Neural cell (in vitro differentiated cells): ENCODE data around the gene GTPBP1. TPM values are rescaled to one million over a fixed set of nuclear protein-coding genes. Genes with fewer than 3 reads are reported as not detected.

Experiments
- H2AFZ ChIP-seq: fragments of 200-600, 300-800 bp; sonication (generic), shearing (Covaris generic); 2 replicates; pipeline ENCODE4 v1.6.0; 2014; ENCODE audit warnings: low read depth, mild to moderate bottlenecking, antibody characterized with exemption, low read length, moderate library complexity
- H3F3A ChIP-seq: fragments of 200-600 bp; shearing (Covaris generic); 2 replicates; pipeline ENCODE4 v1.6.1; 2016; ENCODE audit warnings: mild to moderate bottlenecking, moderate library complexity, mixed read lengths, antibody characterized with exemption, low read length; ENCODE audit not compliant: insufficient read depth, poor library complexity, severe bottlenecking
- H3K27ac ChIP-seq: fragments of 200-600, 300-800 bp; sonication (generic), shearing (Covaris generic); 2 replicates; pipeline ENCODE4 v1.5.1; 2014; ENCODE audit warnings: mild to moderate bottlenecking, low read length, moderate library complexity
- H3K27me3 ChIP-seq: fragments of 300-800, 200-600 bp; sonication (generic), shearing (Covaris generic); 2 replicates; pipeline ENCODE4 v1.6.0; 2014; ENCODE audit warnings: mild to moderate bottlenecking, low read depth, low read length, moderate library complexity; ENCODE audit not compliant: insufficient read depth
- H3K36me3 ChIP-seq: fragments of 300-800, 200-600 bp; sonication (generic), shearing (Covaris generic); 2 replicates; pipeline ENCODE4 v1.5.1; 2014; ENCODE audit warnings: mild to moderate bottlenecking, antibody characterized with exemption, low read length, moderate library complexity; ENCODE audit not compliant: insufficient read depth
- H3K4me2 ChIP-seq: fragments of 300-800, 200-600 bp; sonication (generic), shearing (Covaris generic); 2 replicates; pipeline ENCODE4 v1.6.0; 2014; ENCODE audit warnings: mild to moderate bottlenecking, low read length
- H3K4me3 ChIP-seq: fragments of 300-800, 200-600 bp; sonication (generic), shearing (Covaris generic); 2 replicates; pipeline ENCODE4 v1.5.1; 2014; ENCODE audit warnings: mild to moderate bottlenecking, low read length, moderate library complexity
- H3K79me2 ChIP-seq: fragments of 200-600 bp; shearing (Covaris generic); replicated peaks from 2 replicates; pipeline ENCODE4 v1.6.0; 2014; ENCODE audit warnings: mild to moderate bottlenecking, low read length, moderate library complexity; ENCODE audit not compliant: insufficient read depth
- H3K9ac ChIP-seq: fragments of 300-800, 200-600 bp; sonication (generic), shearing (Covaris generic); 2 replicates; pipeline ENCODE4 v1.6.1; 2016; ENCODE audit warnings: mild to moderate bottlenecking, low read length, mixed read lengths
- H3K9me2 ChIP-seq: fragments of 200-600 bp; shearing (Covaris generic); 2 replicates; pipeline ENCODE4 v1.6.1; 2016; ENCODE audit warnings: mild to moderate bottlenecking, low read length, mixed read lengths; ENCODE audit not compliant: insufficient read depth
- H3K9me3 ChIP-seq: fragments of 200-600, 300-800 bp; sonication (generic), shearing (Covaris generic); 2 replicates; pipeline ENCODE4 v1.6.1; 2016; ENCODE audit warnings: mild to moderate bottlenecking, mixed run types, low read length, moderate library complexity, mixed read lengths
- H4K20me1 ChIP-seq: fragments of 200-600 bp; shearing (Covaris generic); 2 replicates; pipeline ENCODE4 v1.6.1; 2016; ENCODE audit warnings: mild to moderate bottlenecking, mixed run types; ENCODE audit not compliant: insufficient read depth
- EP300 ChIP-seq: fragments of 450-650 bp; conservative IDR thresholded peaks from 2 replicates; pipeline ENCODE4 v1.6.1; 2014; ENCODE audit warnings: antibody characterized with exemption, mild to moderate bottlenecking, moderate library complexity; ENCODE audit not compliant: poor library complexity, severe bottlenecking
- EZH2 ChIP-seq: fragments of 200-600, 300-800 bp; shearing (Covaris generic), sonication (generic); IDR thresholded peaks from 2 replicates; pipeline ENCODE4 v1.6.1; 2014; ENCODE audit warnings: antibody characterized with exemption, low read length, borderline replicate concordance, mild to moderate bottlenecking; ENCODE audit not compliant: insufficient read depth, poor library complexity, severe bottlenecking
- MXI1 ChIP-seq: fragments of 450-650 bp; conservative IDR thresholded peaks from 2 replicates; pipeline ENCODE4 v1.6.1; 2014; ENCODE audit warnings: antibody characterized with exemption, mild to moderate bottlenecking; ENCODE audit not compliant: poor library complexity, severe bottlenecking
- POLR2AphosphoS5 ChIP-seq: IDR thresholded peaks from 2 replicates; pipeline ENCODE4 v1.6.1; 2012
- RAD21 ChIP-seq: fragments of 450-650 bp; conservative IDR thresholded peaks from 2 replicates; pipeline ENCODE4 v1.6.1; 2014; ENCODE audit warnings: antibody characterized with exemption, mild to moderate bottlenecking, moderate library complexity
- SMC3 ChIP-seq: fragments of 450-650 bp; conservative IDR thresholded peaks from 2 replicates; pipeline ENCODE4 v1.6.1; 2014; ENCODE audit warnings: antibody characterized with exemption, mild to moderate bottlenecking, moderate library complexity; ENCODE audit not compliant: poor library complexity
- TAF1 ChIP-seq: IDR thresholded peaks from 2 replicates; pipeline ENCODE4 v1.6.1; 2012; ENCODE audit warnings: low read depth
- polyA plus RNA-seq: library from polyadenylated mRNA; depleted of rRNA; stranded (reverse); fragments of >200 nt; gene quantifications from 2 replicates; pipeline ENCODE4 v1.2.3, GENCODE V29; 2014
- TF ChIP-seq, protein P1 (sequence below): IDR thresholded peaks from 2 replicates; pipeline ENCODE4 v1.6.1; 2012; ENCODE audit warnings: borderline replicate concordance
- TF ChIP-seq, protein P2 (sequence below): fragments of 450-650 bp; IDR thresholded peaks from 2 replicates; pipeline ENCODE4 v1.5.1; 2014; ENCODE audit warnings: antibody characterized with exemption, mild to moderate bottlenecking, moderate library complexity; ENCODE audit not compliant: poor library complexity, severe bottlenecking

Gene GTPBP1
- polyA plus RNA-seq, 1 donor from 2014 or later: 31.9 TPM

DNA sequence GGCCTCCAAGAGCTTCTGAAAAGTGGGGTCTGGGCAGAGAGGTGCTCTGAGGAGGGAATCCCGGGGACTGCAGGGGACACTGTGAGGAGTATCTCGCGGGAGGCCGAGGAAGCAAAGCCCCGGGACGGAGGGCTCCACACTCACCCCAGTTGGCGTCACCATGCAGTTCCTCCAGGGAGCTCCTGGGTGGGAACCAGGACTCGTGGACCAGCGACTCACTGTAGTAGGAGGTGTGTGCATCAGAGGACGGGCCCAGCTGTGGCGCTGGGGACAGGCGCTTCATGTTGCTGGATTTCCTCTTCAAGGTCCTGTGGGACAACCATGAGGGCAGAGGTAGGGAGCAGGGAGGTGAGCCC is 45.3 kb downstream of the GTPBP1 start:
- Histone ChIP-seq H3K27ac (no peak overlapping the region), H3K4me2 (no peak overlapping the region), H3K79me2 (peaks cover 25% of the 10 kb centered on the region), H3F3A (no peaks in the 10 kb centered on the region), H3K27me3 (no peaks in the 10 kb centered on the region), H3K9ac (no peak overlapping the region), H3K36me3 (no peaks in the 10 kb centered on the region), H3K9me3 (no peaks in the 10 kb centered on the region), H3K4me3 (no peak overlapping the region), H2AFZ (no peak overlapping the region), H3K9me2 (no peaks in the 10 kb centered on the region), H4K20me1 (no peaks in the 10 kb centered on the region)
- TF ChIP-seq RAD21 (no peak), POLR2AphosphoS5 (no peak), EP300 (no peak), TAF1 (no peak), MXI1 (no peak), EZH2 (no peak), SMC3 (no peak)
- TF ChIP-seq, protein P1, sequence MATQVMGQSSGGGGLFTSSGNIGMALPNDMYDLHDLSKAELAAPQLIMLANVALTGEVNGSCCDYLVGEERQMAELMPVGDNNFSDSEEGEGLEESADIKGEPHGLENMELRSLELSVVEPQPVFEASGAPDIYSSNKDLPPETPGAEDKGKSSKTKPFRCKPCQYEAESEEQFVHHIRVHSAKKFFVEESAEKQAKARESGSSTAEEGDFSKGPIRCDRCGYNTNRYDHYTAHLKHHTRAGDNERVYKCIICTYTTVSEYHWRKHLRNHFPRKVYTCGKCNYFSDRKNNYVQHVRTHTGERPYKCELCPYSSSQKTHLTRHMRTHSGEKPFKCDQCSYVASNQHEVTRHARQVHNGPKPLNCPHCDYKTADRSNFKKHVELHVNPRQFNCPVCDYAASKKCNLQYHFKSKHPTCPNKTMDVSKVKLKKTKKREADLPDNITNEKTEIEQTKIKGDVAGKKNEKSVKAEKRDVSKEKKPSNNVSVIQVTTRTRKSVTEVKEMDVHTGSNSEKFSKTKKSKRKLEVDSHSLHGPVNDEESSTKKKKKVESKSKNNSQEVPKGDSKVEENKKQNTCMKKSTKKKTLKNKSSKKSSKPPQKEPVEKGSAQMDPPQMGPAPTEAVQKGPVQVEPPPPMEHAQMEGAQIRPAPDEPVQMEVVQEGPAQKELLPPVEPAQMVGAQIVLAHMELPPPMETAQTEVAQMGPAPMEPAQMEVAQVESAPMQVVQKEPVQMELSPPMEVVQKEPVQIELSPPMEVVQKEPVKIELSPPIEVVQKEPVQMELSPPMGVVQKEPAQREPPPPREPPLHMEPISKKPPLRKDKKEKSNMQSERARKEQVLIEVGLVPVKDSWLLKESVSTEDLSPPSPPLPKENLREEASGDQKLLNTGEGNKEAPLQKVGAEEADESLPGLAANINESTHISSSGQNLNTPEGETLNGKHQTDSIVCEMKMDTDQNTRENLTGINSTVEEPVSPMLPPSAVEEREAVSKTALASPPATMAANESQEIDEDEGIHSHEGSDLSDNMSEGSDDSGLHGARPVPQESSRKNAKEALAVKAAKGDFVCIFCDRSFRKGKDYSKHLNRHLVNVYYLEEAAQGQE: no peak
- TF ChIP-seq, protein P2, sequence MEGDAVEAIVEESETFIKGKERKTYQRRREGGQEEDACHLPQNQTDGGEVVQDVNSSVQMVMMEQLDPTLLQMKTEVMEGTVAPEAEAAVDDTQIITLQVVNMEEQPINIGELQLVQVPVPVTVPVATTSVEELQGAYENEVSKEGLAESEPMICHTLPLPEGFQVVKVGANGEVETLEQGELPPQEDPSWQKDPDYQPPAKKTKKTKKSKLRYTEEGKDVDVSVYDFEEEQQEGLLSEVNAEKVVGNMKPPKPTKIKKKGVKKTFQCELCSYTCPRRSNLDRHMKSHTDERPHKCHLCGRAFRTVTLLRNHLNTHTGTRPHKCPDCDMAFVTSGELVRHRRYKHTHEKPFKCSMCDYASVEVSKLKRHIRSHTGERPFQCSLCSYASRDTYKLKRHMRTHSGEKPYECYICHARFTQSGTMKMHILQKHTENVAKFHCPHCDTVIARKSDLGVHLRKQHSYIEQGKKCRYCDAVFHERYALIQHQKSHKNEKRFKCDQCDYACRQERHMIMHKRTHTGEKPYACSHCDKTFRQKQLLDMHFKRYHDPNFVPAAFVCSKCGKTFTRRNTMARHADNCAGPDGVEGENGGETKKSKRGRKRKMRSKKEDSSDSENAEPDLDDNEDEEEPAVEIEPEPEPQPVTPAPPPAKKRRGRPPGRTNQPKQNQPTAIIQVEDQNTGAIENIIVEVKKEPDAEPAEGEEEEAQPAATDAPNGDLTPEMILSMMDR: no peak

DNA sequence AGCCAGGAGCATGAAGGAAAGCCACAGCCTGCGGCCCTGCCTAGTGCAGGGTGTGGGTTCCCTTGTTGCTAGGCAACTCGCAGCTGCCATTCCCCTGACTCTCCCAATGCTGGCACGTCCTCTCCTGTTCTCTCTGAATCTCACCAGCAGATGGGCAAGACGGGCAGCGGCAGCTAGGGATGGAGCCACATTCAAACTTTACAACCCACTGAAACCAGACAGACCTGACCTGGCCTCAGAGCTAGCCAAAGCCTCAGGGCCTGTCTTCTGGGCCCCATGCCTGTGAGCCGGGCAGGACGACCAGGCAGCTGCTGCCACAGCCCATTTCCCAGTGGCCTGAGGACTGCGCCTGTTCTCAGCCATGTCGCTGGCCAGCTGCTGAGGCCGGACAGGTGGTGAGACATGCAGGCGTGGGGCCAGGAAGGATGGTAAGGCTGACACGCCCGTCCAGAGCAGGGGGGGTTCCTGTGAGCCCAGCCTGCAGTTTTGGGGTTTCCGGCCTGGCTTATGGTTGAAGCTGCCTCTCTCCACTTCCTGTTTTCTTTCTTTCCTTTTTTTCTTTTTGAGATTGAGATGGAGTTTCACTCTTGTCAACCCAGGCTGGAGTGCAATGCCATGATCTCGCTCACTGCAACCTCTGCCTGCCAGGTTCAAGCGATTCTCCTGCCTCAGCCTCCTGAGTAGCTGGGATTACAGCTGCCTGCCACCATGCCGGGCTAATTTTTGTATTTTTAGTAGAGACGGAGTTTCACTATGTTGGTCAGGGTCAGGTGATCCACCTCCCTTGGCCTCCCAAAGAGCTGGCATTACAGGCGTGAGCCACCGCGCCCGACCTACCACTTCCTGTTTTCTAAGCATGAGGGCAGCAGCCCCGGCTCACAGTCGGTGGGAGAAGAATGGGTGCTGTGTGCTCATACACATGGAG is 45.9 kb downstream of the GTPBP1 start:
- Histone ChIP-seq H3K4me3 (no peak overlapping the region), H3K27ac (no peak overlapping the region), H3K79me2 (peaks cover 25% of the 10 kb centered on the region), H3K9ac (no peak overlapping the region), H3F3A (no peaks in the 10 kb centered on the region), H3K9me2 (no peaks in the 10 kb centered on the region), H3K27me3 (no peaks in the 10 kb centered on the region), H2AFZ (no peak overlapping the region), H3K4me2 (no peak overlapping the region), H4K20me1 (no peaks in the 10 kb centered on the region), H3K36me3 (no peaks in the 10 kb centered on the region), H3K9me3 (no peaks in the 10 kb centered on the region)
- TF ChIP-seq RAD21 (no peak), EZH2 (no peak), EP300 (no peak), SMC3 (no peak)
- TF ChIP-seq, protein P1: no peak
